HG02973 (cell line): ENCODE measurements around the gene MAGI1.

Experiments used
- ATAC-seq: cut with Tn5 transposase; IDR thresholded peaks from one replicate; pipeline ENCODE4 v1.9.1; 2021; ENCODE audit warnings: moderate library complexity; ENCODE audit not compliant: unreplicated experiment

MAGI1 gene

GRCh38 chr3:65950340-65951326, 88.1 kb downstream of the MAGI1 start:
- no peak for ATAC-seq

- no peak for ATAC-seq
Observed at GRCh38 chr3:65948841-65949573, 89.7 kb downstream of the MAGI1 start.

- no peak for ATAC-seq
Observed at GRCh38 chr3:65946438-65946837, 92.3 kb downstream of the MAGI1 start.

GRCh38 chr3:65945953-65946352, 92.8 kb downstream of the MAGI1 start:
- ATAC-seq: no peak

- no peak for ATAC-seq
Observed at GRCh38 chr3:65945480-65945879, 93.2 kb downstream of the MAGI1 start.

GRCh38 chr3:65944252-65944651, 94.5 kb downstream of the MAGI1 start:
- ATAC-seq: no peak

- no peak for ATAC-seq
Observed at GRCh38 chr3:65939801-65940246, 98.9 kb downstream of the MAGI1 start.

- ATAC-seq: no peak
Observed at GRCh38 chr3:65939184-65939583, 99.5 kb downstream of the MAGI1 start.

- no peak for ATAC-seq
Observed at GRCh38 chr3:65938676-65939075, 100.0 kb downstream of the MAGI1 start.

- no peak for ATAC-seq
Observed at GRCh38 chr3:65938147-65938546, 100.6 kb downstream of the MAGI1 start.

- no peak for ATAC-seq
Observed at GRCh38 chr3:65936908-65937638, 101.6 kb downstream of the MAGI1 start.

GRCh38 chr3:65935724-65936123, 103.0 kb downstream of the MAGI1 start:
- ATAC-seq: no peak

GRCh38 chr3:65930648-65931047, 108.1 kb downstream of the MAGI1 start:
- no peak for ATAC-seq

GRCh38 chr3:65928110-65928509, 110.6 kb downstream of the MAGI1 start:
- ATAC-seq: no peak

GRCh38 chr3:65927576-65927975, 111.1 kb downstream of the MAGI1 start:
- no peak for ATAC-seq

GRCh38 chr3:65925254-65925954, 113.3 kb downstream of the MAGI1 start:
- ATAC-seq: no peak

- no peak for ATAC-seq
Observed at GRCh38 chr3:65924762-65925161, 114.0 kb downstream of the MAGI1 start.

- no peak for ATAC-seq
Observed at GRCh38 chr3:65922441-65922840, 116.3 kb downstream of the MAGI1 start.

- ATAC-seq: no peak
Observed at GRCh38 chr3:65919826-65920225, 118.9 kb downstream of the MAGI1 start.

GRCh38 chr3:65915477-65915876, 123.2 kb downstream of the MAGI1 start:
- no peak for ATAC-seq
